HEK293T (cell line): ENCODE results near the gene FERMT1.

Source experiments
- CTCF ChIA-PET: fragments of 350-600 bp; formaldehyde crosslinking; extraction: SDS; loops from one replicate; lab custom pipeline; 2021; ENCODE audit warnings: antibody characterized with exemption, inconsistent platforms; lab: Yijun Ruan, JAX
- POLR2A ChIA-PET: fragments of 350-600 bp; formaldehyde crosslinking; extraction: SDS; loops from one replicate; lab custom pipeline; 2020; ENCODE audit warnings: antibody characterized with exemption, inconsistent platforms; lab: Yijun Ruan, JAX
- DNase-seq: peaks from one replicate; pipeline ENCODE4 v3.0.0; 2012; ENCODE audit warnings: mixed read lengths; ENCODE audit errors: extremely low spot score
- ARNT ChIP-seq: fragments of 450-650 bp; IDR thresholded peaks from 2 replicates; pipeline ENCODE4 v1.6.1; 2017; ENCODE audit warnings: mild to moderate bottlenecking
- BHLHE40 ChIP-seq: fragments of 450-650 bp; IDR thresholded peaks from 2 replicates; pipeline ENCODE4 v1.6.1; 2016; ENCODE audit warnings: mild to moderate bottlenecking, moderate library complexity, borderline replicate concordance
- CTBP1 ChIP-seq: fragments of 450-650 bp; IDR thresholded peaks from 2 replicates; pipeline ENCODE4 v1.6.1; 2016; ENCODE audit warnings: borderline replicate concordance
- ELF4 ChIP-seq: fragments of 450-650 bp; IDR thresholded peaks from 2 replicates; pipeline ENCODE4 v1.6.1; 2017; ENCODE audit warnings: antibody characterized with exemption
- FOXA1 ChIP-seq: fragments of 450-650 bp; IDR thresholded peaks from 2 replicates; pipeline ENCODE4 v1.6.1; 2016; ENCODE audit warnings: mild to moderate bottlenecking
- FOXK2 ChIP-seq: fragments of 450-650 bp; IDR thresholded peaks from 2 replicates; pipeline ENCODE4 v1.6.1; 2016; ENCODE audit warnings: mild to moderate bottlenecking
- FOXM1 ChIP-seq: fragments of 450-650 bp; IDR thresholded peaks from 2 replicates; pipeline ENCODE4 v1.6.1; 2017; ENCODE audit warnings: mild to moderate bottlenecking, borderline replicate concordance
- HDGF ChIP-seq: fragments of 450-650 bp; IDR thresholded peaks from 2 replicates; pipeline ENCODE4 v1.6.1; 2017; ENCODE audit warnings: antibody characterized with exemption, borderline replicate concordance
- L3MBTL2 ChIP-seq: fragments of 450-650 bp; conservative IDR thresholded peaks from 2 replicates; pipeline ENCODE4 v1.6.1; 2016; ENCODE audit warnings: mild to moderate bottlenecking
- LEF1 ChIP-seq: fragments of 450-650 bp; IDR thresholded peaks from 2 replicates; pipeline ENCODE4 v1.6.1; 2017; ENCODE audit warnings: mild to moderate bottlenecking, borderline replicate concordance
- NFRKB ChIP-seq: fragments of 450-650 bp; IDR thresholded peaks from 2 replicates; pipeline ENCODE4 v1.6.1; 2016; ENCODE audit warnings: mild to moderate bottlenecking, moderate library complexity
- SP1 ChIP-seq: fragments of 450-650 bp; IDR thresholded peaks from 2 replicates; pipeline ENCODE4 v1.6.1; 2017
- SUZ12 ChIP-seq: fragments of 450-650 bp; IDR thresholded peaks from 2 replicates; pipeline ENCODE4 v1.6.1; 2016; ENCODE audit warnings: mild to moderate bottlenecking
- TARDBP ChIP-seq: fragments of 450-650 bp; IDR thresholded peaks from 2 replicates; pipeline ENCODE4 v1.6.1; 2016
- ZNF384 ChIP-seq: fragments of 450-650 bp; IDR thresholded peaks from 2 replicates; pipeline ENCODE4 v1.6.1; 2016
- TF ChIP-seq, protein P1 (sequence below): fragments of 450-650 bp; IDR thresholded peaks from 2 replicates; pipeline ENCODE4 v1.6.1; 2016

The FERMT1 gene

DNA sequence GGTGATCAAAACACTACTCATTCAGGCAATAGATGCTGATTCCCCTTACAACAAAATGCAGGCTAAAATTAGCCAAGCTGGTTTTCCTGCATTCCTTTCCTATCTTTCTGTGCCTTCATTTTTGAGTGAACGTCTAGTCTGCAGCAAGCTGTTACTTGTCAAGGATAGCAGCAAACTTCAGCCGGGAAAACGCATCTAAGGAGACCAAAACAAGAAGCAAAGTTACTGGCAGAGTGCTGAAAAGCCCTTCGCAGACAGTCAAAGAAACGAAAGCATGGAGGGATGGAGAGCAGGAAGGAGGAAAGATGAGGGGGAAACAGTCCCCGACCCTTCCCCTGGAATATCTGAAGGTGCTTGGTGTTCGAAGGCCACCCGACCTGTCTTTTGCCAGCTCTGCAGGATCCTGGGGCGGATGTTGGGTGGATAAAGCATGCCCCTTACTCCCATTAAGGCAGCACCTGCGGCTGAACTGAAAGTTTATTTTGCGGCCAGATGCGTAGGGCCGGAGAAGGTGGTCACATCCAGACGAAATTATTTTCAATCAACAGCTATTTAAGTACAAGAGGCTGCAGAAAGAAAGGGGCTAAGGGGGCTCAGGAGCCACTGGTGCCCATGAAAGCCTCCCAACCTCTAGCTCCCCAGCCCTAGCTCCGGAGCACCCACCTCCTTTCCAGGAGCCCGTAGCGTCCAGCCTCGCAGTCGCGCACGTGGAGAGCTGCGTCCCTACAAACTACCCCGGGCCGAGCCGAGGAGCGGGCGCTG is 538 bp downstream of the FERMT1 start:
- ChIA-PET POLR2A (interaction anchor here (0.7 kb wide), 1 partner anchor 25 kb away, joined by 4 read pairs; no protein-coding TSS in a partner anchor), CTCF (interaction anchor here (0.6 kb wide), 1 partner anchor 644 kb away, joined by 3 read pairs; no protein-coding TSS in a partner anchor)
- no peak for TF ChIP-seq TARDBP
- TF ChIP-seq FOXA1, result no peak
- no peak for TF ChIP-seq ELF4
- TF ChIP-seq L3MBTL2, result peak; percentile 63
- TF ChIP-seq ARNT, result no peak
- no peak for TF ChIP-seq FOXK2
- no peak for DNase-seq

DNA sequence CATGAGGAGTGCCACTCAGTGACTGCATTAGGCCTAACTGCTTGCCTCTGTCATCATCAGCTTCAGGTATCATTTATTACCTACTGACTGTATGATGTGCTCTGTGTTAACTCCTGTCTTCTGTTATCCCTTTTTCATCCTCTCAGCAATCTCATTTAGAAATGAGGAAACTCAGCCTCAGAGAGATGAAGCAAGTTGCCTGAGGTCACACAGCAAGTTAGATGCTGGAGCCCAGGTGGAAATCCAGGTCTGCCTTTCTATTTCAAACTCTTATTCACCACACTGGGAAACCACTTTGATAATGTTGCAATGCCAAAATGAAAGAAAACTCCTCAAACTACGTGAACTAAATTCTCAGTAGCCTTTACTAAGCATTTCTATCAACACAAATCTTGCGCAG is 1.3 kb downstream of the FERMT1 start:
- DNase-seq, result no peak
- ChIA-PET POLR2A (no interaction called here), CTCF (no interaction called here)
- no peak for TF ChIP-seq BHLHE40
- TF ChIP-seq TARDBP, result no peak
- TF ChIP-seq, protein P1, sequence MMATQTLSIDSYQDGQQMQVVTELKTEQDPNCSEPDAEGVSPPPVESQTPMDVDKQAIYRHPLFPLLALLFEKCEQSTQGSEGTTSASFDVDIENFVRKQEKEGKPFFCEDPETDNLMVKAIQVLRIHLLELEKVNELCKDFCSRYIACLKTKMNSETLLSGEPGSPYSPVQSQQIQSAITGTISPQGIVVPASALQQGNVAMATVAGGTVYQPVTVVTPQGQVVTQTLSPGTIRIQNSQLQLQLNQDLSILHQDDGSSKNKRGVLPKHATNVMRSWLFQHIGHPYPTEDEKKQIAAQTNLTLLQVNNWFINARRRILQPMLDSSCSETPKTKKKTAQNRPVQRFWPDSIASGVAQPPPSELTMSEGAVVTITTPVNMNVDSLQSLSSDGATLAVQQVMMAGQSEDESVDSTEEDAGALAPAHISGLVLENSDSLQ, result no peak
- TF ChIP-seq ZNF384, result no peak
- no peak for TF ChIP-seq FOXK2
- no peak for TF ChIP-seq FOXM1
- TF ChIP-seq NFRKB, result no peak
- TF ChIP-seq ARNT, result no peak
- no peak for TF ChIP-seq CTBP1
- TF ChIP-seq HDGF, result no peak
- no peak for TF ChIP-seq SP1
- TF ChIP-seq ELF4, result no peak
- TF ChIP-seq FOXA1, result no peak
- TF ChIP-seq SUZ12, result no peak
- no peak for TF ChIP-seq LEF1
- no peak for TF ChIP-seq L3MBTL2

DNA sequence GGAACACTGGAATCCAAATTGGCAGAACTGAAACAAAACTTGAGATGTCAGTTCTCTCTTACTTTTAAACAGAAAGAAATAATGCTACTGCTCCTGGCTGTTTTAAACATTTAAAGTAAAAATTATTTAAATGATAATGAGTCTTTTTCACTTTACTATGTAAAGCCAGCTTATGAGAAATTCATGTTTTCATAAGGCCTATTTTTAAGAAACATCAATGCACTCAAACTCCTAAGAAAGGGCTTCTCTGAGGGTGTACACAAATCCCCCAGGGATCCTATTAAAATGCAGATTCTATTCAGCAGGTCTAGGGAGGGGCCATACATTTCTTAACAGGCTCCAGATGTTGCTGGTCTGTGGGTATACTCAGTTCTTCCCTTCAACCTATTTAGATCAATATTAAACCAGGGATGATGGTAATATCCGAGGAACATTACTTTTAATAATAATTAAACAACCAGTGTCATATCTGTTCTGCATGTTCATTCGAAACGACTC is 2.3 kb downstream of the FERMT1 start:
- TF ChIP-seq NFRKB, result no peak
- TF ChIP-seq, protein P1, result no peak
- no peak for TF ChIP-seq BHLHE40
- no peak for TF ChIP-seq FOXM1
- TF ChIP-seq L3MBTL2, result no peak
- TF ChIP-seq LEF1, result no peak
- TF ChIP-seq ZNF384, result no peak
- no peak for TF ChIP-seq CTBP1
- TF ChIP-seq ARNT, result no peak
- TF ChIP-seq FOXK2, result no peak
- TF ChIP-seq HDGF, result no peak
- no peak for TF ChIP-seq SUZ12
- no peak for TF ChIP-seq ELF4
- TF ChIP-seq TARDBP, result no peak
- no peak for TF ChIP-seq FOXA1
- no peak for TF ChIP-seq SP1
- POLR2A ChIA-PET, result no interaction called here
- CTCF ChIA-PET, result no interaction called here
- no peak for DNase-seq

DNA sequence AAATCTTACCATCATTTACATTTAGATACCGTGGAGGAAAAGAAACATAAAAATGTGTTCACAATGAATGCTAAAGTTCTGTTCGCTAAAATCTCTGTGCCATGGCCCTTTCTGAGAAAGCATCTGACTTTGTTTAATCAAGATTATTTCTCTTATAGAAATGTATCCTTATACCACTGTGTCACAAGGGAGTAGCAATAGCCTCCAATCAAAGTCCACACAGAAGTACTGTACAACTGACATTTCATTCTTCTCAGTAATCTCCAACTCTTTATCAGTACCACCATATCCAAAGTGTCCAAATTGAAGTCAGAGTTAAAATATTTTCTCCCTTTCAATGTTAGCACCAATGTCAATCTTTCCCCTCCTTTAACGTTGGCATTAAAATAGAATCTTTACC is 6.1 kb downstream of the FERMT1 start:
- ChIA-PET POLR2A (no interaction called here), CTCF (no interaction called here)
- no peak for DNase-seq

DNA sequence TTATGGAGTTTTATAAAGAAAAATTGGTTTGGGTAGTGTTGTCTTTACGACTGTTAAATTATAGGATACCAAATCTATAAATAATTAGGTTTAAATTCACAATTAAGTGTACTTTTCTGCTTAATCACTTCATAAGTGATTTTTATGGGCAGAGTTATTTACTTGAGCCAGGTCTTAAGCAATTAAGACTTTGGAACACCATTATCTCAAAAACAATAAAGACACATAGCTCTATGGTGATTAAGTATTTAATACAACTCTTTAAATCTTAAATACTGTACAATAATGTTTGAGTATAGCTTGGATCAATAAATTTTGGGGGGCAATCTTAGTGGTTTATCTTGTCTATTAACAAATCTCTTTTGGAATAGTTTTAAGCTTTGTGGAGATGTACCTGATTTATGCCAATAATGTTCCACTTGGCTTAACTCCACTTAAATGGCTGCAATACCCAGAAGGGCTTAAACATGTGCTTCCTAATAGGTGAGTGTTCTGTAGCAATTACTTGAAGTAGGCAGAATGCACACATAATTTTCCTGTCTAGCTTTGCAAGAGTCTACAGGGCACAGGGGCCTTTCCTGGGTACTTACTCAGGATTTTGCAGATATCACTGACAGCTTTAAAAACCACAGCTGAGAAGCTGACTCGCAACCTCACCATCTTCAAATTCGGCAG is 7.5 kb downstream of the FERMT1 start:
- no peak for DNase-seq
- TF ChIP-seq NFRKB, result no peak
- TF ChIP-seq, protein P1, result no peak
- no peak for TF ChIP-seq FOXA1
- TF ChIP-seq ARNT, result no peak
- no peak for TF ChIP-seq BHLHE40
- no peak for TF ChIP-seq FOXK2
- no peak for TF ChIP-seq SUZ12
- POLR2A ChIA-PET, result no interaction called here
- CTCF ChIA-PET, result no interaction called here

More for the DNA sequence above, 6.1 kb downstream of the FERMT1 start:
- TF ChIP-seq ARNT, result no peak
- TF ChIP-seq, protein P1, result no peak
- no peak for TF ChIP-seq NFRKB
- TF ChIP-seq CTBP1, result no peak
- TF ChIP-seq FOXM1, result no peak
- TF ChIP-seq ZNF384, result no peak
- no peak for TF ChIP-seq FOXK2
- no peak for TF ChIP-seq FOXA1
- no peak for TF ChIP-seq LEF1
- no peak for TF ChIP-seq TARDBP
- TF ChIP-seq SP1, result no peak
- no peak for TF ChIP-seq HDGF
- TF ChIP-seq ELF4, result no peak
- no peak for TF ChIP-seq BHLHE40
- no peak for TF ChIP-seq L3MBTL2
- TF ChIP-seq SUZ12, result no peak
